ENCODE measurements around the gene GOT2. TPM values are rescaled to one million over a fixed set of nuclear protein-coding genes. Genes with fewer than 3 reads are reported as not detected.

GOT2 gene
- total and polyA plus RNA-seq, 2 of the 8 experiments (the other 6 are each of a cell fraction or from before 2014, with no cell fraction given), result 62.9 to 223 TPM

DNA sequence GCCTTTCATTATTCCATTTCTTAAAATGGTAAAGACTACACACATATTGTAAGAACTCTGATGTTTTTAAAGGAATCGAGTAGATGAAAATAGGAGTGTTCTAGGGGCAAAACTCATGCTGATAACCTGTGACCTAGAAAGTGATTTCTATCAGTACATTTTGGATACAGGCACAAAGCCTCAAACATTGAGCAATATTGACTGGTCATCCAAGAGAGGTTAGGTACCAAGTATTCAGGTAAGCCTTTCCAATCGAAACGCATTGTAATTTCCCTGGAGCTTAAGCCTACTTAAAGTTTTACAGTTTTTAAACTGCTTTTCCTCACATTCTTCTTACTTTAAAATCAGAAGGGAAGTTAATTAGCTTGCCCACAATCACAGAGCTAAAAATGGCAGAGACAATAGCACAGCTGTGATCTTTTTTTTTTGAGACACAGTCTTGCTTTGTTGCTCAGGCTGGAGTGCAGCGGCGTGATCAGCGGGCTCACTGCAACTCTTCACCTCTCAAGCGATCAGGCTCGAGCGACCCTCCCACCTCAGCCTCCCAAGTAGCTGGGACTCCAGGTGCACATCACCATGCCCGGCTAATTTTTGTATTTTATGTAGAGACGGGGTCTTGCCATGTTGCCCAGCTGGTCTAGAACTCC is 3.3 kb downstream of the GOT2 start:
- H3K36me3 ChIP-seq (ENCODE audit: control insufficient read depth in 2 of 4, insufficient read depth in 4 of 4, low read length in 3 of 4), result peaks cover 0 to 17% (median 0%) of the 10 kb centered on the region in 4 experiments; a peak in 2 of 8 replicates
- peaks cover 8% of the 10 kb centered on the region for H3K79me1 ChIP-seq (ENCODE audit: low read depth, low read length)
- H3K9ac ChIP-seq (replicated peaks in 1 of 4; ENCODE audit: extremely low read depth in 1 of 4, low read depth in 3 of 4, low read length in 3 of 4), result no peak overlapping the region
- no peaks in the 10 kb centered on the region for H3K9me3 ChIP-seq (ENCODE audit: insufficient read depth in 2 of 2, low read depth in 1 of 2, low read length in 1 of 2)
- no peak overlapping the region for H2BK20ac ChIP-seq (ENCODE audit: low read length)
- DNase-seq (ENCODE audit: low read depth in 1 of 2, low spot score in 2 of 2) (no peak), FAIRE-seq (no peak)
- peaks cover 4 to 64% of the 10 kb centered on the region in 2 experiments for H3K79me2 ChIP-seq (ENCODE audit: control insufficient read depth in 1 of 2, insufficient read depth in 2 of 2, low read length in 2 of 2)
- no peak overlapping the region for H3K4me2 ChIP-seq (ENCODE audit: insufficient read depth in 1 of 2, low read depth in 2 of 2, low read length in 2 of 2)
- H3K4ac ChIP-seq (replicated peaks; ENCODE audit: insufficient read length, low read depth, low read length), result no peak overlapping the region
- H2AFZ ChIP-seq (ENCODE audit: low read length), result no peak overlapping the region
- H4K91ac ChIP-seq (replicated peaks; ENCODE audit: insufficient read length, low read length), result no peak overlapping the region
- H2BK15ac ChIP-seq (ENCODE audit: low read length), result no peak overlapping the region
- no peaks in the 10 kb centered on the region for H3K27me3 ChIP-seq (replicated peaks in 1 of 4; ENCODE audit: control insufficient read depth in 3 of 4, extremely low read depth in 1 of 4, insufficient read depth in 3 of 4, low read length in 3 of 4)
- no peak overlapping the region for H3K23ac ChIP-seq (ENCODE audit: insufficient read length)
- no peak overlapping the region for H2AK5ac ChIP-seq (ENCODE audit: low read depth, low read length)
- H2BK12ac ChIP-seq (ENCODE audit: low read depth, low read length), result no peak overlapping the region
- 89% methylated on average over 11 of the region's 11 CpGs; no CpG with 5 or more reads in 1 of the 2 experiments for WGBS, 2 experiments (ENCODE audit: extremely low coverage in 1 of 2, insufficient coverage in 1 of 2, insufficient read length in 1 of 2, insufficient replicate concordance in 2 of 2, low coverage in 1 of 2, low lambda C conversion rate in 2 of 2, missing lambda C conversion rate in 1 of 2)
- peaks cover 11% of the 10 kb centered on the region in 2 experiments for H4K20me1 ChIP-seq (replicated peaks in 1 of 2; ENCODE audit: control insufficient read depth in 1 of 2, insufficient read depth in 2 of 2, low read length in 2 of 2)
- H4K8ac ChIP-seq (ENCODE audit: extremely low read depth, insufficient read depth, low read length), result no peak overlapping the region
- peaks cover 6% of the 10 kb centered on the region for H3K23me2 ChIP-seq (ENCODE audit: low read depth, low read length)
- H3K14ac ChIP-seq (ENCODE audit: insufficient read length), result no peak overlapping the region
- no peak overlapping the region for H3K4me3 ChIP-seq (ENCODE audit: extremely low read depth in 1 of 4, insufficient read depth in 2 of 4, low read depth in 3 of 4, low read length in 4 of 4)
- no peak overlapping the region for H3K27ac ChIP-seq (ENCODE audit: low read depth, low read length)
- no peak overlapping the region for H4K5ac ChIP-seq (ENCODE audit: insufficient read length, low read depth, low read length)
- no peak overlapping the region for H3K56ac ChIP-seq (replicated peaks; ENCODE audit: insufficient read length, low read depth, low read length)
- ChIA-PET POLR2A (ENCODE audit: partially characterized antibody) (interaction anchor here (0.6 to 1.6 kb wide), 3 partner anchors 21 to 214 kb away, joined by 4 to 5 read pairs (median 4); no protein-coding TSS in a partner anchor), CTCF (ENCODE audit: partially characterized antibody) (interaction anchor here (1.1 to 2.0 kb wide), 2 partner anchors 25 to 26 kb away, joined by 4 to 10 read pairs; no protein-coding TSS in a partner anchor)
- H2BK5ac ChIP-seq (ENCODE audit: low read depth, low read length), result no peak overlapping the region
- H3K4me1 ChIP-seq (replicated peaks in 1 of 4; ENCODE audit: control insufficient read depth in 3 of 4, insufficient read depth in 4 of 4, low read length in 3 of 4), result peaks cover 0 to 8% (median 2%) of the 10 kb centered on the region in 4 experiments; a peak in 3 of 7 replicates
- H2BK120ac ChIP-seq (replicated peaks; ENCODE audit: low read depth, low read length), result no peak overlapping the region
- H3K18ac ChIP-seq (ENCODE audit: extremely low read depth, low read length), result no peak overlapping the region
- TF ChIP-seq KDM1A (IDR thresholded peaks at IDR 0.05; ENCODE audit: borderline replicate concordance, low read length) (no peak), KDM4A (IDR thresholded peaks at IDR 0.05; ENCODE audit: low read depth, low read length, severe bottlenecking) (no peak), BRCA1 (IDR thresholded peaks at IDR 0.05; ENCODE audit: low read depth, low read length) (no peak), CBX8 (IDR thresholded peaks at IDR 0.05; ENCODE audit: borderline replicate concordance, low read depth, low read length) (no peak), GTF2F1 (IDR thresholded peaks at IDR 0.05; ENCODE audit: borderline replicate concordance, low read depth, low read length) (no peak), CTBP2 (IDR thresholded peaks at IDR 0.05; ENCODE audit: borderline replicate concordance, insufficient read depth, insufficient read length, low read length) (no peak), HDAC2 (IDR thresholded peaks at IDR 0.05; ENCODE audit: borderline replicate concordance in 1 of 2, low read depth in 2 of 2, low read length in 2 of 2) (no peak), RNF2 (IDR thresholded peaks at IDR 0.05; ENCODE audit: borderline replicate concordance, low read depth, low read length, missing control alignments, poor library complexity, severe bottlenecking) (no peak)
